Left lobe of liver (tissue), 2 donors: Measurements from ENCODE around the gene C5AR1. TPM values are rescaled to one million over a fixed set of nuclear protein-coding genes. Genes with fewer than 3 reads are reported as not detected.
"Not testable (repeated sequence)": the region's sequence is repeated elsewhere in the genome, so short reads cannot be mapped to it uniquely, and the experiment has no call there.

Source experiments
- ATAC-seq: fragments of 200-7000 bp; cut with Tn5 transposase; one replicate; pipeline ENCODE4 v1.9.1; 2020; ENCODE audit warnings: mild to moderate bottlenecking, moderate library complexity
- DNase-seq: peaks from one replicate; pipeline ENCODE4 v3.0.0-alpha.2; 2020; ENCODE audit warnings: low spot score
- total RNA-seq: library from RNA; stranded (reverse); gene quantifications from one replicate; pipeline ENCODE4 v1.2.1, GENCODE V29; 2021
- donor health status: DM: no; HTN: no; CAD: no; lungs with moderate emphysema.
- donor health status: DM: no; HTN: yes; CAD: no.

C5AR1 gene
- total RNA-seq, 1 donor from 2014 or later = 6.2 TPM

GRCh38 chr19:47283405-47284059 lies 26.1 kb upstream of the C5AR1 start:
- DNase-seq (no peak), ATAC-seq (no peak)

GRCh38 chr19:47284324-47284899 lies 25.2 kb upstream of the C5AR1 start:
- DNase-seq = no peak
- peak; percentile 83 for ATAC-seq

GRCh38 chr19:47296036-47296435 lies 13.6 kb upstream of the C5AR1 start:
- peak; percentile 75 for DNase-seq

GRCh38 chr19:47300867-47301266 lies 8.8 kb upstream of the C5AR1 start:
- not testable (repeated sequence) for DNase-seq, ATAC-seq

More at GRCh38 chr19:47296036-47296435, 13.6 kb upstream of the C5AR1 start:
- peak; percentile 98 for ATAC-seq

GRCh38 chr19:47302249-47302648 lies 7.4 kb upstream of the C5AR1 start:
- DNase-seq = no peak
- no peak for ATAC-seq

GRCh38 chr19:47303966-47304365 lies 5.7 kb upstream of the C5AR1 start:
- no peak for DNase-seq

GRCh38 chr19:47305309-47305751 lies 4.3 kb upstream of the C5AR1 start:
- peak; percentile 96 for ATAC-seq
- peak; percentile 82 for DNase-seq

More at GRCh38 chr19:47303966-47304365, 5.7 kb upstream of the C5AR1 start:
- no peak for ATAC-seq

GRCh38 chr19:47306303-47306702 lies 3.4 kb upstream of the C5AR1 start:
- ATAC-seq = no peak

GRCh38 chr19:47309038-47309437 lies 623 bp upstream of the C5AR1 start:
- DNase-seq (no peak), ATAC-seq (no peak)

More at GRCh38 chr19:47306303-47306702, 3.4 kb upstream of the C5AR1 start:
- DNase-seq = no peak

- DNase-seq (no peak), ATAC-seq (no peak)
Observed at GRCh38 chr19:47310323-47310722, 662 bp downstream of the C5AR1 start.

GRCh38 chr19:47310819-47311218 lies 1.2 kb downstream of the C5AR1 start:
- DNase-seq = no peak
- no peak for ATAC-seq

- DNase-seq (no peak), ATAC-seq (no peak)
Observed at GRCh38 chr19:47312366-47313006, 2.8 kb downstream of the C5AR1 start.

GRCh38 chr19:47313754-47314295 lies 4.2 kb downstream of the C5AR1 start:
- DNase-seq (no peak), ATAC-seq (peak; percentile 3)

- ATAC-seq (peak; percentile 86), DNase-seq (peak; percentile 90)
Observed at GRCh38 chr19:47315125-47315821, 5.6 kb downstream of the C5AR1 start.

GRCh38 chr19:47316513-47316912 lies 6.9 kb downstream of the C5AR1 start:
- ATAC-seq (no peak), DNase-seq (no peak)

GRCh38 chr19:47319923-47320871 lies 10.5 kb downstream of the C5AR1 start:
- DNase-seq (no peak), ATAC-seq (no peak)

- DNase-seq = no peak
- no peak for ATAC-seq
Observed at GRCh38 chr19:47321630-47322029, 12.0 kb downstream of the C5AR1 start.

- no peak for ATAC-seq
- DNase-seq = no peak
Observed at GRCh38 chr19:47322058-47322457, 12.4 kb downstream of the C5AR1 start.

- ATAC-seq = peak; percentile 25
Observed at GRCh38 chr19:47323409-47323808, 13.7 kb downstream of the C5AR1 start.

GRCh38 chr19:47323872-47324271 lies 14.2 kb downstream of the C5AR1 start:
- DNase-seq (no peak), ATAC-seq (peak; percentile 53)

More at GRCh38 chr19:47323409-47323808, 13.7 kb downstream of the C5AR1 start:
- no peak for DNase-seq
